ENCODE results near the gene PSMA3. TPM values are rescaled to one million over a fixed set of nuclear protein-coding genes. Genes with fewer than 3 reads are reported as not detected.

Gene PSMA3
- total RNA-seq, 1 donor: 159 TPM

DNA sequence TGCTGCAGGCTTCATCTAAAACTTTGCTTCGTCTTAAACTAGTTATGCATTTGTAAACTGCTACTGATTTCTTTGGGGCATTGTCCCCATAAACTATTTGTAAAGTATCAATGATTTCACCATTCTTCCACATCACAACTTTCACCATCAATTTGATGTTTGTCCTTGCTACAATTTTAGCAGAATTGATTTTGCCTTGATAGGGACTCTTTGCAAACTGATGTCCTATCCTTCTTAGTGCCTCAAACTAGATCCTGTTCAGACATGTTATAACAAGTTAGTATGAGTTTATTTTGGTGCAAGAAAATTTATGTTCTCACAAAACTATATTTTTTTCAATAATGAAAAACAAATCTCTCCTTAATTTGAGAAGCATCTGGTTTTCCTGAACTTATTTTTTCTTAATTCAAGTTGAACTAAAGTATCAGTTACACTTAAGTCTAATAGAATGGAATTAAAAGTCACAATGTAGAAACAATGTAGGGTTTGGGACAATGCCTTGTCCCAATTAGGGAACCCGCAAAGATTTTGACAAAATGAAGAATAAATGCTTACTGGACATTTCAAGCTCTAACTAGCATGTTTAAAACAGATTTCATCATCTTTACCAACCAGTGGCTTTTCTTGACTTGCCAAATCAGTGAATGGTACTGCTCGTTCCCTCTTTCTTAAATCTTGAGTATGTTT lies 43.6 kb downstream of the PSMA3 start:
- no peak for DNase-seq (ENCODE audit: low read depth)
- no peak overlapping the region for H3K4me3 ChIP-seq (ENCODE audit: low read depth, low read length)
- TF ChIP-seq, protein P1, sequence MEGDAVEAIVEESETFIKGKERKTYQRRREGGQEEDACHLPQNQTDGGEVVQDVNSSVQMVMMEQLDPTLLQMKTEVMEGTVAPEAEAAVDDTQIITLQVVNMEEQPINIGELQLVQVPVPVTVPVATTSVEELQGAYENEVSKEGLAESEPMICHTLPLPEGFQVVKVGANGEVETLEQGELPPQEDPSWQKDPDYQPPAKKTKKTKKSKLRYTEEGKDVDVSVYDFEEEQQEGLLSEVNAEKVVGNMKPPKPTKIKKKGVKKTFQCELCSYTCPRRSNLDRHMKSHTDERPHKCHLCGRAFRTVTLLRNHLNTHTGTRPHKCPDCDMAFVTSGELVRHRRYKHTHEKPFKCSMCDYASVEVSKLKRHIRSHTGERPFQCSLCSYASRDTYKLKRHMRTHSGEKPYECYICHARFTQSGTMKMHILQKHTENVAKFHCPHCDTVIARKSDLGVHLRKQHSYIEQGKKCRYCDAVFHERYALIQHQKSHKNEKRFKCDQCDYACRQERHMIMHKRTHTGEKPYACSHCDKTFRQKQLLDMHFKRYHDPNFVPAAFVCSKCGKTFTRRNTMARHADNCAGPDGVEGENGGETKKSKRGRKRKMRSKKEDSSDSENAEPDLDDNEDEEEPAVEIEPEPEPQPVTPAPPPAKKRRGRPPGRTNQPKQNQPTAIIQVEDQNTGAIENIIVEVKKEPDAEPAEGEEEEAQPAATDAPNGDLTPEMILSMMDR (IDR thresholded peaks at IDR 0.05; ENCODE audit: insufficient read depth, low read depth, low read length): no peak

DNA sequence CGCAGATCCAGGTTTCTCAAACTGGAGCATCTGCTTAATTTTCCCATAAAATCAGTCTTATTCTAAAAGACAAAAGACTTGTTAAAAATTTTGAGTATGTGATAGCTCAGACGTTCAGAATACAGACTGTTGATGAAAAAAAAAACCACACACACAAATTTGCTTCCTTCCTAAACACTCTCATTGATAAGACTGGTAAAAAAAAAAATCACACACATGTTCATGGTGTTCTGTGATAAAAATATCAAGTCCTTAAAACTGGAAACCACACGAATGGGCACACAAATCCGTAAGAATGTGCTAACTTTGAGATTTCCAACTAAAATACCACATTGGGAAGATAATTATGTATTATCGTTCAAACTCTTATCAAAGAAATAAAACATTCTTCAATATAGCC lies 47.0 kb downstream of the PSMA3 start:
- H3K4me3 ChIP-seq (ENCODE audit: low read depth, low read length): no peak overlapping the region
- TF ChIP-seq, protein P1 (IDR thresholded peaks at IDR 0.05; ENCODE audit: insufficient read depth, low read depth, low read length): no peak
- no peak for DNase-seq (ENCODE audit: low read depth)

DNA sequence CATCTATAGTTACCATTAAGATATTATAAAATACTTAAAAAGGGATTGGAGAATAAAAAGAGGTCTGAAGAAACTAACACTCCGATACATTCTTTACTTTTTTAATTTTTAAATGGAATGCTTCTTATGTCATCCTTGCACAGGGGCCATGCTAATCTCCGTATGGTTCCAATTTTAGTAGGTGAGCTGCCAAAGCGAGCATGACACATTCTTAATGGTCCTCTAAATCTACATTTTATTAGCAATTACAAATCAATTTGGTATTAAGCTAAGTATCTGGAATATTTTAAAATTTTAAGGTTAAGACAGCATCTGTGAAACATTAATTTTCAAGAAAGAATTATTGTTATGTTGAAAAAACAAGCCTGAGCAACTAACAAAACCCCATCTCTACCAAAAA lies 47.5 kb downstream of the PSMA3 start:
- no peak overlapping the region for H3K4me3 ChIP-seq (ENCODE audit: low read depth, low read length)
- TF ChIP-seq, protein P1 (IDR thresholded peaks at IDR 0.05; ENCODE audit: insufficient read depth, low read depth, low read length): no peak
- no peak for DNase-seq (ENCODE audit: low read depth)

DNA sequence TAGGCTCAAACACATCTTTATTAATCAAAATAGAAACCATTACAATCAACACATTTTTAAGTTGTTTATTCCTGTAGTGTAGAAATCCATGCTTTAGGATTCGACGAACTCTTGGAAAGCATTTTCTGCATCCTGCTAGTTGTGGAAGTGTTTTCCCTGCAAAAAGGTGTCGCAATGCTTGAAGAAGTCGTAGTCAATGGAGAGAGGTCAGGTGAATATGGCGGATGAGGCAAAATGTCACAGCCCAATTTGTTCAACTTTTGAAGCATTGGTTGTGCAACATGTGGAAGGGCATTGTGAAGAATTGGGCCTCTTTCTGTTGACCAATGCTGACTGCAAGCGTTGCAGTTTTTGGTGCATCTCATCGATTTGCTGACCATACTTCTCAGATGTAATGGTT lies 49.6 kb downstream of the PSMA3 start:
- H3K4me3 ChIP-seq (ENCODE audit: low read depth, low read length): no peak overlapping the region
- TF ChIP-seq, protein P1 (IDR thresholded peaks at IDR 0.05; ENCODE audit: insufficient read depth, low read depth, low read length): no peak
- no peak for DNase-seq (ENCODE audit: low read depth)

DNA sequence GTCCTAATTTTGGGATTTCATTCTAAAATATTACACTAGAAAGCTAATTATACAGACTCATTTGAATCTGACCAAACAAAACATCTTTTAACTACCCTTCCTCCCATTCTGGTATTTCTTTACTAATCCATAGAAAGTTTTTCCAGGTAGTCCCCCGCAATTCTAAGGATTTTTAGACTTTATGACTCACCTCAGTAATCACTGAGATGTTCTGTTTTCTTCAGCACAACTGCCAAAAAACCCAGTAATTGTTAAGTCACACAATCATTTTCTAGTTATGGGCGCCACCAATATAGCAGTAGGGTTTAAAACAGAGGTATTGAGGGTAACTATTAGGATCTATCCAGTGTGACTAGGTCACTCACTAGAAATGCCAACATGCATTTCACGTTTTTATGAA lies 52.1 kb downstream of the PSMA3 start:
- TF ChIP-seq, protein P1 (IDR thresholded peaks at IDR 0.05; ENCODE audit: insufficient read depth, low read depth, low read length): no peak
- no peak for DNase-seq (ENCODE audit: low read depth)
- H3K4me3 ChIP-seq (ENCODE audit: low read depth, low read length): peak overlapping the region; percentile 85

DNA sequence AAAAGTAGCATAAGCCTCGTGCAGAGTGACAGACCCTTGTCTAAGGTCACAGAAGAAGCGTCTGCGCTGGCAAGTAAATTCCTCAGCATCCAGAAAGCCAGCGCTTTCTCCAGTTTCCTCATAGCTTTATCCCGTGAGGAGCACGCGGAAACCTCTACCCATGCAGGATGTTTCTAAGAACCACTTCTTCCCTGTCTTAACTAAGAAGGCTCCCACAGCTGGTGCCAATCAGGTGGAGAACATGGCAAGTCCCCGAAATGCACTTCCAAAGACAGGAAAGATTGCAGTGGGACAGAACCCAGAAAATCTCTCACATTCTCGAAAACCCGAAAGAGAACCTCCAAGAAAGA lies 52.7 kb downstream of the PSMA3 start:
- peak; percentile 86 for DNase-seq (ENCODE audit: low read depth)
- H3K4me3 ChIP-seq (ENCODE audit: low read depth, low read length): peak overlapping the region; percentile 85
- TF ChIP-seq, protein P1 (IDR thresholded peaks at IDR 0.05; ENCODE audit: insufficient read depth, low read depth, low read length): no peak
